NOMO-1 treated with dmso at 0.1 percent for 144 hours (cell line): Measurements from ENCODE around the gene TBC1D22B.
A peak's percentile ranks its signal among the peaks of the same experiment; 100 is the strongest.
"Not testable (repeated sequence)": the region's sequence is repeated elsewhere in the genome, so short reads cannot be mapped to it uniquely, and the experiment has no call there.

Source experiments
- DNase-seq: peaks from one replicate; lab custom pipeline; 2025; ENCODE audit not compliant: unreplicated experiment; lab: John Stamatoyannopoulos, UW

Gene TBC1D22B

DNA sequence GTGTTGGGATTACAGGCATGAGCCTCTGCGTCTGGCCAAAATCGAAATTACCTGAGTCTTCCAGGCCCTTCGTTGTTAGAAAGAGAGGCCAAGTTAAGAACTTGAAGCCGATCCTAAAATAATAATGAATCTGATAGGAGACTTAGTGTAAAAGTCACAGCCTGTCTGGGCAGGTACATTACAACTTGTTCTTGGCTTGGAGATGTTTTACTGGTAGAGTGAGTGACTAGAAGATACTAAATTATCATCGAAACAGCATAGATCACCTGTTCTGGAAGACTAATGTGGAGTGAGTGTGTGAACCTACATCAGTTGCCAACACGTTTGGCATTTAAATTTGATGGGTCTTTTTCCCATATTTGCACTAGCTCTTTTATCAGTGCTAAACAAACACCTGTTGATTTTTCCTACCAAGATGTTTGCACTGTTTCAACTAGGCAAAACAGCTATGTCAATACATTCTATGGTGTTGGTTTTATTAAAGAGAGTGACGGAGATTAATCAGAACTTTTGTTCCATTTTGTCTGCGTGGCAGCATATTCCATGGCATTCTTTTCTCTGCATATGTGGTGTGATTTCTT, 5.0 kb downstream of the TBC1D22B start:
- DNase-seq = no peak

DNA sequence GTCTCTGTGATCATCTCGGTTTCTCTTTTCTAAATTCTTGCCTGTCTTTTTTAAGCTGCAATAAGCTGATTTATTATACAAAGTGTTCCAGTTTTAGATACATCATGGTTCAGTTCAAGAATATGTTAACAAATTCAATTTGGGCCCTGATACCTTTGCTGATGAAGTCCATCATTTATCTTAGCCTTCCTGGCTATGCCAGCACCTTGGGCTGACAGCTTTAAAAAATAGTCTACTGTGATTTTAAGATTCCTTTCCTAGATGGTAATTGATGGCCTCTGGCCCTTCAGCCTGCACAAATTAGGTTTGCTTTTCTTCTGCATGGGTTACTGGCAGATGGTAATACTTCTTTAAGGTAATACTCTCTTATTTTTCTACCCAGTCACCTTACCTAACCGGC, 7.4 kb downstream of the TBC1D22B start:
- no peak for DNase-seq

DNA sequence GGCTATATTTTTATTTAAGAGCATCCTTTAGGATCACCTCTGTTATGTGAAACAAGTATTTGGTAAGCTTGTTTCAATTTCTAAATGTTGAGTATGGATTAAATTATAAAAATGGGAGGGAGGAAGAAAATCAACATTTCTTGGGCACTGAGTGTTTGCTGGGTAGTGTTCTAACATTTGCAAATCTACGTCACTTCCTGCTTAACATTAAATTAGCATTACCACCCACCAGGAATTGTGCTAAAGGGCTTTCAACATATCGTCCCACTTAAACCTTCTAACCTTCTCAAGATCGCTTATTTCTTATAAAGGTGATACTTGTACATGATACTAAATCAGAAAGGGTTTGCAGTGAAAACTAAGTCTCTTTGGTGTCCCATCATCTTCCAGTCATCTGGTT, 8.3 kb downstream of the TBC1D22B start:
- no peak for DNase-seq

GRCh38 chr6:37269105-37269504, 11.5 kb downstream of the TBC1D22B start:
- DNase-seq = no peak

DNA sequence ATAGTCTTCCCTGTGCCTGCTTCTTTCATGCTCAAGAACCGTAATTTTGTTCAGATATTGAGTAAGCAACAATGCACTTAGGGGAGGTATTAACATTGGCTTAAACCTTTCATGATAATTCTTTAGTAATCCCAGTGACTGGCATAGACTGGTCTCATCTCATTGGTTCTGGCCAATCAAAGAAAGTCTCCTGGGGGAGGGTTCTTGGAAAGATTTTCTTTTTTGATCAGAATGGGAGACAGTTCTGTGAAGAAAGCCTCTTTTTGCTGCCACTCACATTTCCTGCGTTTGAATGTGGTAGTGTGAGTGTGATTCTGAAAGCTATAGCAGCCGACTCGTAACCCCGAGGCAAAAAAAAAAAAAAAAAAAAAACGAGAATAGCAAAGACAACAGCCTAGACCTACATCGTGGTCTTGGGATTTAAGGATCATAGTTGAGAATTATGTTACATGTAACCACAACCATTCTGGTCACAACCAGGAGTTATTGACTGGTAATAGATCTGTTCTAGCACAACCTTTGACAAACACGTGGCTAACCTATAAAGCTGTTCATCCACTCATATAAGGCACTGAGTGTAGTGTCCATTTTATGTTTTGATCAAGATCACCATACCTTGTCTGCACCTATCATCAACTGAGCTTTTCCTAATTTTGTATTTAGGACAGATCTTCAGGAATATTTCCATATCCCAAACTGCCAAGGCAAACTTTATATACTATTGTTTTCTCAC, 15.4 kb downstream of the TBC1D22B start:
- no peak for DNase-seq

GRCh38 chr6:37273690-37274089, 16.1 kb downstream of the TBC1D22B start:
- no peak for DNase-seq

GRCh38 chr6:37275350-37275749, 17.8 kb downstream of the TBC1D22B start:
- DNase-seq = no peak

- no peak for DNase-seq
These were observed 19.4 kb downstream of the TBC1D22B start for GRCh38 chr6:37277001-37277409.

DNA sequence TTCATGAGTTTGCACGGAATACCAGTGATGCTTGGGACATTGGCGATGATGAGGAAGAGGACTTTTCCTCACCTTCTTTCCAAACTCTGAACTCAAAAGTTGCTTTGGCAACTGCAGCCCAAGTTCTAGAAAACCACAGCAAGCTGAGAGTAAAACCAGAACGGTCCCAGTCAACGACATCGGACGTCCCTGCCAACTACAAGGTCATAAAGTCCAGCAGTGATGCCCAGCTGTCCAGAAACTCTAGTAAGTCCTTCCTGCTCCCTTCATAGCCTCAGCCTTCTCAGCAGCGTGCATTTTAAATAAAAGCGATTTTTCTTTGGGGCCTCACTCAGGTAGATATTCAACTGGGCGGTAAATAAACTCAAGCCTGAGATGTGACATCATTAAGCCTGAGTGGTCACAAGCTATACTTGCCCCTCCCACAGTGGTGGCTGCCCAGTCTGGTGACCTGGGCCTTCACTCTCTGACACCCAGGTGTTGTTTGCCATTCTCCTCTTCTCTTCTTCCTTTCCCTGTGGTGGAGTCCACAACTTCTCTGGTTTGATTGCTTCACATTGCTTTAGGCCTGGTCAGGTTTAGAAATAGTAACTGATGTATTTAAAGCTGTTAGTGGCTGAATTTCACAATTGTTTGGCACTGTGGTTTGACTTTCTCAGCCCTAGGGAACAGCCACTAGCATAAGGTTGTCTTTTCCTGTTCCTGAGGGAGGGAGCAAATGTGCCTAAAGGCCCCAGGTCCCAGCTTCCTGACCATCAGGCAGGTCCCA, 22.0 kb downstream of the TBC1D22B start:
- peak; percentile 76 for DNase-seq

DNA sequence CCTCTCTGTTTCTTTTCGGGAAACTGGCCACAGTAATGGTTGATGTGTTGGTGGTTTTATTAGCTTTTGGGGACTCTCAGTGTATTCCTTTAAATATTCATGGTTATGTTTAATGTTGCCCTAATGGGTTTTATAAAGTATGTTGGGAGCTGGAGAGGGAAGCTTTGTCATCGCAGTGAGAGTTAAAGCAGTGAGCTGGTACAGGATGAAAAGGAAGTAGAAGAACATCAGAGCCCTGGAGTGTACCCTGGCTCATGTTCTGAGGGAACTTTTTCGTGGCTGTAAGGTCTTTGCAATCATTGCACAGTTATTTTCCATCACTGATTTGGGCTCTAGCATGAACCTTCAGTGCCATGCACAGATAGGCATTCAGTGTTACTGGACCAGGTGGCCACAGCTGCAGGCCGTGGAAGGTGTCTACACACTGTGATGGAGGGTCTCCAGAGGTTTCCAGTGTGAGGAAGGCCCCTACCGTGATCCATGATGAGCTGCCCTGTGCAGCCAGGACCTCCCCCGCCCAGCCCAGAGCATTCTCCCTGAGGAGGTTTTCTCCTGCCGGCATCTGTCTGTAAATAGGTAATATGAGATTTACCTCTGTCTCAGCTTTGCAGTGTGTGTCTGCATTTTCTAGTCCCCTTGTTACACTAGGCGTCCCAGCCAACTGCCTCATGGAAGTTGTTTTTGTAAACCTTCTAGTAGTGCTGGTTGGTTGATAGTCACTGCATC, 22.8 kb downstream of the TBC1D22B start:
- DNase-seq = peak; percentile 32

GRCh38 chr6:37282371-37282770, 24.8 kb downstream of the TBC1D22B start:
- no peak for DNase-seq

GRCh38 chr6:37283268-37283667, 25.7 kb downstream of the TBC1D22B start:
- no peak for DNase-seq

- no peak for DNase-seq
These were observed 26.1 kb downstream of the TBC1D22B start for GRCh38 chr6:37283671-37284151.

GRCh38 chr6:37284781-37285180, 27.2 kb downstream of the TBC1D22B start:
- no peak for DNase-seq

DNA sequence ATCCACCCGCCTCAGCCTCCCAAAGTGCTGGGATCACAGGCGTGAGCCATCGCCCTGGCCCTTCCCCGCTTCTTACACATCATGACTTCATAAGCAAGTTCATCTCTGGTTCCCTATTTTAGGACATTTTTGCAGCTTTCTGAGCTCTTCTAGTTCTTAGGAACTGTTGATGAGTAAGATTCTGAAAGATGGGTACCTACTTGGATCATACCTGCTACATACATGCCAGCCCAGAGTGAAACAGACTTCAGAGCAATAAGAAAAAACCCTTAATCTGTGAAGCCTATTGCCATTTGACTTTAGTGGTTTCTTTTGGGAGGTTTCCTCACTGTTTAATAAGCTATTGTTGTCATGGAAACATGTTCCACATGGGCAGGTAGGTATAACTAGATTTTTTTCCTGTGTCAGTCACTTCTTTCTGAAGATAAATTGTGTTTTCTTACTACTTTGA, 28.3 kb downstream of the TBC1D22B start:
- DNase-seq = no peak

GRCh38 chr6:37287519-37288157, 30.1 kb downstream of the TBC1D22B start:
- no peak for DNase-seq

DNA sequence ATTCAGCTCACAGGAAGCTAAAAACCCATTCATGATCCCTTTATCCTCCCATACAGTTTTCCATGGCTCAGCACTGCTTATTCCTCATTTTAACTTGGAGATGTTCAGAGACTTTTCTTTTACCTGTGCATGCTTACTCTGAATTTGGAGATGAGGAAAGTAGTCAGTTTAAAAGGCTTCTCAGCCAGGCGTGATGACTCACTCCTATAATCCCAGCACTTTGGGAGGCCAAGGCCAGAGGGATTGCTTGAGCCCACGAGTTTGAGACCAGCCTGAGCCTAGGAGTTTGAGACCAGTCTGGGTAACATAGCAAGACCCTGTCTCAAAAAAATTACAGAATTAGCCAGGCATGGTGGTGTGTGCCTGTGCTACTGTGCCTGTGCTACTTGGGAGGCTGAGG, 30.7 kb downstream of the TBC1D22B start:
- DNase-seq = no peak

DNA sequence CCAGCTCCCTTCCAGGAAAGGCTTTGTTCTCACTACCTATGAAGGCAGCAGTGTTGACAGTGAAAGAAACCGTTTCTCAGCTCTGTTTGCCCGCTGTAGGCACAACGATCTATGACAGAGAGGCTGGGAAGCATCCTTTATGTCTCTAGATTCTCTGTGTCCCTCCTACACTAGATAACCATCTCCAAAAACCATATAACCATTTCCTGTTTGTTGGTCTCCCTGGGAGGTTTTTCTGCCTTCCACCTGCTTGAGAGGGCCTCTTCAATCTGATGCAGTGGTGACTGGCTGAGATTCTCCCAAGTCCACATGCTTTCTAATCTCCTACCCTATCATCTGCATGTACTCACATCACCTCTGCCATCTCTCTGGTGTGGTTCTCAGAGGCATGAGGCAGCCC, 32.4 kb downstream of the TBC1D22B start:
- no peak for DNase-seq

DNA sequence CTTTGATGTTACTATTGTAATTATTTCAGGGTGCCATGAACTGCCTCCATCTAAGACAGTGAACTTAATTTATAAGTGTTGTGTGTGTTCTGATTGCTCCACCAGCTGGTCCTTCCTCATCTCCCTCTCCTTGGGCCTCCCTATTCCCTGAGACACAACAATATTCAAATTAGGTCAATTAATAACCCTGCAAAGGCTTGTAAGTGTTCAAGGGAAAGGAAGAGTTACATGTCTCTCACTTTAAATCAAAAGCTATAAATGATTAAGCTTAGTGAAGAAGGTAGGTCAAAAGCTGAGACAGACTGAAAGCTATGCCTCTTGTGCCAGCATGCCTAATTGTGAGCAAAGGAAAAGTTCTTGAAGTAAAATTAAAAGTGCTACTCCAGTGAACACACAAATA, 35.9 kb downstream of the TBC1D22B start:
- DNase-seq = no peak

DNA sequence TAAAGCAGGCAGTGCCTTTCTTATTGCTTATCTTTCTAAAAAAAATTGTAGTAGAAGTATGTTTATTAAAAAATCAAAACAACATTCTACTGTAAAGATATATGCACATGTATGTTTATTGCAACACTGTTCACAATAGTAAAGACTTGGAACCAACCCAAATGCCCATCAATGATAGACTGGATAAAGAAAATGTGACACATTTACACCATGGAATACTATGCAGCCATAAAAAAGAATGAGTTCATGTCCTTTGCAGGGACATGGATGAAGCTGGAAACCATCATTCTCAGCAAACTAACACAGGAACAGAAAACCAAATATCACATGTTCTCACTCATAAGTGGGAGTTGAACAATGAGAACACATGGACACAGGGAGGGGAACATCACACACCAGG, 40.1 kb downstream of the TBC1D22B start:
- DNase-seq = not testable (repeated sequence)

DNA sequence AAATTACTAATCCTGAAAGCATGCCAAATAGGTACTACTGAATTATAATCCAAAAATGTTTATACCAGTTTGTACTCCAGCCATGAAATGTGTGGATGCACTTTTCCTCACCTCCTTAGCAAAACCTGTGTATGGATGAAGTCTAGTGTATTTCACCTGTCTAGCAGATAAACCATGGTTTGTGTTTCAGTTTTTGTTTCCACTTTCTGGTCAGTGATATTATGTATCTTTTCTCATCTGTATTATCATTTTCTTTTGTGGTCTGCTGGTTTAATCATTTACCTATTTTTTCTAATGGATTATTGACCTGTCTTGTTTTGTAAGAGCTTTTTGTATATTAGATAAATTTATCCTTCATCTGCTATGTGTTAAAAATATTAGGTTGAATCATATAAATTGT, 41.4 kb downstream of the TBC1D22B start:
- DNase-seq = no peak
